Suprapubic skin (tissue), 4 donors: Measurements from ENCODE around the gene ITGAL. TPM values are rescaled to one million over a fixed set of nuclear protein-coding genes. Genes with fewer than 3 reads are reported as not detected.

Source experiments
- DNase-seq, 2 donors: peaks; one replicate each; pipeline ENCODE4 v3.0.0-alpha.2; 2019; ENCODE audit warnings: low spot score in 2 of 2
- H3K27ac ChIP-seq: fragments of 200-600 bp; sonication (generic); one replicate; pipeline ENCODE4 v1.5.1; 2019
- H3K27me3 ChIP-seq: fragments of 200-600 bp; sonication (generic); one replicate; pipeline ENCODE4 v1.5.1; 2019
- H3K36me3 ChIP-seq: fragments of 200-600 bp; sonication (generic); one replicate; pipeline ENCODE4 v1.5.1; 2019
- H3K4me1 ChIP-seq: fragments of 200-600 bp; sonication (generic); one replicate; pipeline ENCODE4 v1.5.1; 2019
- H3K4me3 ChIP-seq: fragments of 200-600 bp; sonication (generic); one replicate; pipeline ENCODE4 v1.5.1; 2019; ENCODE audit warnings: mild to moderate bottlenecking
- H3K9me3 ChIP-seq: fragments of 200-600 bp; sonication (generic); one replicate; pipeline ENCODE4 v1.5.1; 2019
- CTCF ChIP-seq, 2 donors: fragments of 200-600 bp in 1 of 2; fragments of 450-650 bp in 1 of 2; sonication (generic) in 1 of 2; IDR thresholded peaks; one replicate each; pipeline ENCODE4 v1.5.1; 2016 to 2019; ENCODE audit warnings: antibody characterized with exemption in 2 of 2, mild to moderate bottlenecking in 1 of 2, moderate library complexity in 1 of 2
- EP300 ChIP-seq: sonication (generic); formaldehyde crosslinking; IDR thresholded peaks from one replicate; pipeline ENCODE4 v1.6.1; 2017; ENCODE audit warnings: antibody characterized with exemption
- POLR2A ChIP-seq, 2 donors: fragments of 450-650 bp; IDR thresholded peaks; one replicate each; pipeline ENCODE4 v1.6.1; 2017; ENCODE audit warnings: antibody characterized with exemption in 2 of 2, mild to moderate bottlenecking in 2 of 2, moderate library complexity in 2 of 2
- POLR2AphosphoS5 ChIP-seq, 3 donors: sonication (generic); formaldehyde crosslinking; IDR thresholded peaks; one replicate each; pipeline ENCODE4 v1.6.1; 2017; ENCODE audit warnings: antibody characterized with exemption in 3 of 3
- WGBS: methylation state at CpG from one replicate; pipeline ENCODE4 v1.1.5; 2018; 5-methylcytosine and 5-hydroxymethylcytosine counted together
- total RNA-seq, 4 donors: library from RNA; depleted of rRNA; stranded (reverse); fragments of >200 nt; gene quantifications; one replicate each; pipeline ENCODE4 v1.1.0, GENCODE V29; 2016

ITGAL gene
- total RNA-seq, 4 donors from 2014 or later, result 0.47 to 4.3 (median 1.9) TPM

GRCh38 chr16:30510376-30510938, 37.9 kb downstream of the ITGAL start:
- no peaks in the 10 kb centered on the region for H3K36me3 ChIP-seq
- WGBS, result 75% methylated on average over 4 of the region's 4 CpGs
- H3K9me3 ChIP-seq, result no peaks in the 10 kb centered on the region
- H3K27ac ChIP-seq, result no peak overlapping the region
- no peaks in the 10 kb centered on the region for H3K4me1 ChIP-seq
- no peak overlapping the region for H3K4me3 ChIP-seq
- DNase-seq, result no peak
- no peaks in the 10 kb centered on the region for H3K27me3 ChIP-seq
- TF ChIP-seq POLR2A (IDR thresholded peaks at IDR 0.05), result no peak
- TF ChIP-seq POLR2AphosphoS5 (IDR thresholded peaks at IDR 0.05), result no peak
- no peak for TF ChIP-seq EP300
- TF ChIP-seq CTCF (IDR thresholded peaks at IDR 0.05), result no peak

- Histone ChIP-seq H3K36me3 (no peaks in the 10 kb centered on the region), H3K4me1 (no peaks in the 10 kb centered on the region), H3K27me3 (no peaks in the 10 kb centered on the region), H3K4me3 (no peak overlapping the region), H3K27ac (no peak overlapping the region), H3K9me3 (no peaks in the 10 kb centered on the region)
- 92% methylated on average over 3 of the region's 3 CpGs for WGBS
- DNase-seq, result no peak
- TF ChIP-seq POLR2A (IDR thresholded peaks at IDR 0.05), result no peak
Observed at GRCh38 chr16:30511509-30511908, 39.0 kb downstream of the ITGAL start.

- Histone ChIP-seq H3K4me3 (no peak overlapping the region), H3K36me3 (no peaks in the 10 kb centered on the region), H3K27me3 (no peaks in the 10 kb centered on the region), H3K4me1 (no peaks in the 10 kb centered on the region), H3K27ac (no peak overlapping the region), H3K9me3 (no peaks in the 10 kb centered on the region)
- TF ChIP-seq EP300 (no peak), POLR2AphosphoS5 (IDR thresholded peaks at IDR 0.05) (no peak), CTCF (IDR thresholded peaks at IDR 0.05) (no peak)
- WGBS, result 81% methylated on average over 2 of the region's 2 CpGs
- DNase-seq, result no peak
Observed at GRCh38 chr16:30515275-30515674, 42.7 kb downstream of the ITGAL start.

GRCh38 chr16:30518552-30518951, 46.0 kb downstream of the ITGAL start:
- H3K4me1 ChIP-seq, result no peaks in the 10 kb centered on the region
- 88% methylated on average over 10 of the region's 10 CpGs for WGBS
- H3K4me3 ChIP-seq, result no peak overlapping the region
- no peaks in the 10 kb centered on the region for H3K36me3 ChIP-seq
- no peaks in the 10 kb centered on the region for H3K9me3 ChIP-seq
- H3K27ac ChIP-seq, result no peak overlapping the region
- TF ChIP-seq POLR2AphosphoS5 (IDR thresholded peaks at IDR 0.05) (no peak), EP300 (no peak), POLR2A (IDR thresholded peaks at IDR 0.05) (no peak), CTCF (IDR thresholded peaks at IDR 0.05) (no peak)
- no peak for DNase-seq
- no peaks in the 10 kb centered on the region for H3K27me3 ChIP-seq

- Histone ChIP-seq H3K36me3 (peaks cover 2% of the 10 kb centered on the region), H3K4me1 (no peaks in the 10 kb centered on the region), H3K27me3 (no peaks in the 10 kb centered on the region), H3K27ac (no peak overlapping the region), H3K4me3 (no peak overlapping the region), H3K9me3 (no peaks in the 10 kb centered on the region)
- no peak for TF ChIP-seq CTCF (IDR thresholded peaks at IDR 0.05)
- no peak for DNase-seq
- WGBS, result 83% methylated on average over 20 of the region's 20 CpGs
Observed at GRCh38 chr16:30519120-30520049, 46.8 kb downstream of the ITGAL start.
